ENCODE data around the gene MYH14. TPM values are rescaled to one million over a fixed set of nuclear protein-coding genes. Genes with fewer than 3 reads are reported as not detected.

Gene MYH14
- total and polyA plus RNA-seq, 2 of the 4 experiments (the other 2 are of a cell fraction) = not detected

- ChIA-PET POLR2A (ENCODE audit: unreplicated experiment) (interaction anchor here (0.5 kb wide), 1 partner anchor 14 kb away, joined by 3 read pairs; no protein-coding TSS in a partner anchor), CTCF (no interaction called here)
- BruUV-seq (replicated peaks) = no TSS peak
- Histone ChIP-seq H3K27me3 (ENCODE audit: control insufficient read depth, insufficient read depth, low read length) (peaks cover 46% of the 10 kb centered on the region), H2BK120ac (ENCODE audit: low read depth, low read length) (no peak overlapping the region), H2AFZ (replicated peaks; ENCODE audit: low read length, poor library complexity) (no peak overlapping the region), H3K9me1 (ENCODE audit: insufficient read depth, low read length) (no peaks in the 10 kb centered on the region; the same call in 1 of the 2 replicates), H3K18ac (ENCODE audit: low read depth, low read length) (no peak overlapping the region), H2BK5ac (ENCODE audit: low read depth, low read length, poor library complexity, severe bottlenecking) (no peak overlapping the region), H3K27ac (ENCODE audit: insufficient read depth, low read length) (no peak overlapping the region), H3K23ac (ENCODE audit: low read depth, low read length) (no peak overlapping the region), H4K20me1 (ENCODE audit: insufficient read depth, low read length) (no peaks in the 10 kb centered on the region), H4K8ac (ENCODE audit: low read depth in 2 of 2, low read length in 2 of 2) (no peak overlapping the region), H3K9ac (ENCODE audit: low read depth, low read length) (no peak overlapping the region), H2AK5ac (ENCODE audit: low read depth, low read length) (no peak overlapping the region), H4K91ac (ENCODE audit: insufficient read depth, low read depth, low read length) (no peak overlapping the region), H2BK20ac (ENCODE audit: low read depth, low read length) (no peak overlapping the region), H3K9me3 (ENCODE audit: control insufficient read depth, insufficient read depth, low read length) (peaks cover 11% of the 10 kb centered on the region), H3K4me3 (ENCODE audit: insufficient read depth, low read depth, low read length) (no peak overlapping the region), H2BK15ac (ENCODE audit: low read depth, low read length) (no peak overlapping the region), H3K4me2 (ENCODE audit: low read depth, low read length) (no peak overlapping the region), H3K56ac (ENCODE audit: extremely low read depth, insufficient read depth, low read length) (no peak overlapping the region), H2AK9ac (replicated peaks; ENCODE audit: low read depth, low read length, poor library complexity) (no peak overlapping the region), H3K14ac (replicated peaks; ENCODE audit: low read depth, low read length) (no peak overlapping the region), H4K5ac (ENCODE audit: low read depth, low read length) (no peak overlapping the region), H3K4me1 (ENCODE audit: control insufficient read depth, insufficient read depth, low read length) (no peaks in the 10 kb centered on the region), H3K4ac (ENCODE audit: low read depth, low read length) (no peak overlapping the region), H3K79me1 (ENCODE audit: low read depth in 1 of 2, low read length in 2 of 2) (no peaks in the 10 kb centered on the region), H3K36me3 (ENCODE audit: control insufficient read depth, insufficient read depth, low read length) (no peaks in the 10 kb centered on the region)
- 13% methylated on average over 4 of the region's 10 CpGs; no CpG with 5 or more reads in 1 of the 2 experiments for WGBS, 2 experiments (ENCODE audit: extremely low coverage in 2 of 2, insufficient read length in 1 of 2)
- no peak for TF ChIP-seq MAZ (IDR thresholded peaks at IDR 0.05; ENCODE audit: borderline replicate concordance, low read depth, low read length)
- TF ChIP-seq NFE2L2 (IDR thresholded peaks at IDR 0.05; ENCODE audit: low read depth, low read length) = no peak
- no peak for TF ChIP-seq SMC3 (IDR thresholded peaks at IDR 0.05; ENCODE audit: low read depth, low read length)
- TF ChIP-seq CHD1 (IDR thresholded peaks at IDR 0.05; ENCODE audit: low read depth, low read length) = no peak
- no peak for TF ChIP-seq RFX5 (IDR thresholded peaks at IDR 0.05; ENCODE audit: low read depth, low read length)
- intact Hi-C loops (cut with micrococcal nuclease) (no loop called here), in situ Hi-C loops (cut with MboI; ENCODE audit: low sequenced_read_pairs) (no loop called here), dilution Hi-C loops (cut with HindIII; ENCODE audit: low sequenced_read_pairs, unreplicated experiment) (no loop called here)
- ATAC-seq (ENCODE audit: low read depth) (no peak), DNase-seq (no peak)
These were observed 128.0 kb downstream of the MYH14 start for GRCh38 chr19:50331221-50331993.

Measured in IMR-90 (cell line).